AG08395 (cell line): ENCODE measurements around the gene MYH15.

ENCODE experiments used
- DNase-seq: peaks from one replicate; pipeline ENCODE4 v3.0.0; 2012; ENCODE audit warnings: mixed read lengths, low spot score

Gene MYH15

GRCh38 chr3:108509871-108510270 lies 525 bp downstream of the MYH15 start:
- no peak for DNase-seq

- DNase-seq = no peak
Measured at GRCh38 chr3:108509263-108509662, 1.1 kb downstream of the MYH15 start.

GRCh38 chr3:108507902-108508301 lies 2.5 kb downstream of the MYH15 start:
- no peak for DNase-seq

- no peak for DNase-seq
Measured at GRCh38 chr3:108505811-108506210, 4.6 kb downstream of the MYH15 start.

- no peak for DNase-seq
Measured at GRCh38 chr3:108503722-108504121, 6.7 kb downstream of the MYH15 start.

- no peak for DNase-seq
Measured at GRCh38 chr3:108501535-108501934, 8.9 kb downstream of the MYH15 start.

GRCh38 chr3:108500728-108501127 lies 9.7 kb downstream of the MYH15 start:
- DNase-seq = no peak

- DNase-seq = no peak
Measured at GRCh38 chr3:108497271-108497670, 13.1 kb downstream of the MYH15 start.

GRCh38 chr3:108495717-108496116 lies 14.7 kb downstream of the MYH15 start:
- no peak for DNase-seq

GRCh38 chr3:108494906-108495531 lies 15.4 kb downstream of the MYH15 start:
- DNase-seq = no peak

- peak; percentile 27 for DNase-seq
Measured at GRCh38 chr3:108493862-108494261, 16.5 kb downstream of the MYH15 start.

GRCh38 chr3:108491456-108491855 lies 18.9 kb downstream of the MYH15 start:
- DNase-seq = no peak

GRCh38 chr3:108489776-108490175 lies 20.6 kb downstream of the MYH15 start:
- DNase-seq = peak; percentile 41

GRCh38 chr3:108488631-108489030 lies 21.8 kb downstream of the MYH15 start:
- DNase-seq = no peak

- no peak for DNase-seq
Measured at GRCh38 chr3:108487439-108487838, 23.0 kb downstream of the MYH15 start.

- DNase-seq = peak; percentile 25
Measured at GRCh38 chr3:108486941-108487340, 23.5 kb downstream of the MYH15 start.

- no peak for DNase-seq
Measured at GRCh38 chr3:108486338-108486737, 24.1 kb downstream of the MYH15 start.

GRCh38 chr3:108485146-108485545 lies 25.2 kb downstream of the MYH15 start:
- no peak for DNase-seq

GRCh38 chr3:108479224-108479623 lies 31.2 kb downstream of the MYH15 start:
- DNase-seq = no peak

GRCh38 chr3:108477511-108478147 lies 32.8 kb downstream of the MYH15 start:
- DNase-seq = peak; percentile 55

- DNase-seq = no peak
Measured at GRCh38 chr3:108475220-108475782, 35.1 kb downstream of the MYH15 start.

- no peak for DNase-seq
Measured at GRCh38 chr3:108474581-108474980, 35.8 kb downstream of the MYH15 start.

GRCh38 chr3:108473711-108474110 lies 36.7 kb downstream of the MYH15 start:
- DNase-seq = no peak
